Activated naive CD4-positive, alpha-beta T cell treated with anti-CD3 and anti-CD28 coated beads, Interleukin-2, amount 50 U/mL, for 72 hours (primary cell): ENCODE results near the gene ARHGAP8. TPM values are rescaled to one million over a fixed set of nuclear protein-coding genes. Genes with fewer than 3 reads are reported as not detected.
A peak's percentile ranks its signal among the peaks of the same experiment; 100 is the strongest.
"Not testable (repeated sequence)": the region's sequence is repeated elsewhere in the genome, so short reads cannot be mapped to it uniquely, and the experiment has no call there.

Experiments
- ATAC-seq, 2 donors: fragments of 150-1000 bp; cut with Tn5 transposase; 2 replicates each; pipeline ENCODE4 v1.10.0; 2021; ENCODE audit warnings: mild to moderate bottlenecking in 2 of 2, moderate library complexity in 2 of 2
- DNase-seq, 2 donors: peaks; one replicate each; pipeline ENCODE4 v3.0.0; 2021 to 2022; ENCODE audit warnings: low spot score in 2 of 2
- H3K27ac Mint-ChIP-seq, 2 donors: one replicate each; pipeline ENCODE4 v1.8.0; 2022; ENCODE audit warnings: mild to moderate bottlenecking in 2 of 2, mixed read lengths in 2 of 2
- H3K36me3 Mint-ChIP-seq, 2 donors: one replicate each; pipeline ENCODE4 v1.8.0; 2022; ENCODE audit warnings: mixed read lengths in 2 of 2
- H3K9me3 Mint-ChIP-seq, 2 donors: one replicate each; pipeline ENCODE4 v1.8.0; 2022; ENCODE audit warnings: mixed read lengths in 2 of 2
- total RNA-seq, 2 donors: library from RNA; stranded (reverse); gene quantifications; one replicate each; pipeline ENCODE4 v1.2.3, GENCODE V29; 2022

The ARHGAP8 gene
- total RNA-seq, 2 donors from 2014 or later = 2.4 to 6.5 TPM

- no peaks in the 10 kb centered on the region for H3K36me3 Mint-ChIP-seq
- H3K9me3 Mint-ChIP-seq = no peaks in the 10 kb centered on the region
- no peak for ATAC-seq
- DNase-seq = peak in 1 of 2 donors; percentile 28
- no peak overlapping the region for H3K27ac Mint-ChIP-seq
Measured at GRCh38 chr22:44888491-44889254, 136.3 kb downstream of the ARHGAP8 start.

- no peak for ATAC-seq
- Mint-ChIP-seq H3K27ac (no peak overlapping the region), H3K9me3 (no peaks in the 10 kb centered on the region), H3K36me3 (no peaks in the 10 kb centered on the region)
- DNase-seq = peak in 1 of 2 donors; percentile 2
Measured at GRCh38 chr22:44889255-44889878, 137.0 kb downstream of the ARHGAP8 start.

GRCh38 chr22:44890416-44891292, 138.3 kb downstream of the ARHGAP8 start:
- ATAC-seq = no peak
- Mint-ChIP-seq H3K36me3 (no peaks in the 10 kb centered on the region), H3K27ac (peak overlapping the region in 1 of 2 donors; percentile 9), H3K9me3 (no peaks in the 10 kb centered on the region)
- DNase-seq = peak in 1 of 2 donors; percentile 39

GRCh38 chr22:44891293-44891747, 138.9 kb downstream of the ARHGAP8 start:
- Mint-ChIP-seq H3K9me3 (no peaks in the 10 kb centered on the region), H3K36me3 (no peaks in the 10 kb centered on the region), H3K27ac (peak overlapping the region in 1 of 2 donors; percentile 9)
- DNase-seq (no peak), ATAC-seq (no peak)

- ATAC-seq (no peak), DNase-seq (no peak)
Measured at GRCh38 chr22:44891791-44892190, 139.4 kb downstream of the ARHGAP8 start.

GRCh38 chr22:44892243-44892642, 139.9 kb downstream of the ARHGAP8 start:
- peak in 1 of 2 donors; percentile 34 for DNase-seq
- ATAC-seq = no peak
- Mint-ChIP-seq H3K9me3 (no peaks in the 10 kb centered on the region), H3K27ac (peak overlapping the region in 1 of 2 donors; percentile 50), H3K36me3 (no peaks in the 10 kb centered on the region)

More at GRCh38 chr22:44891791-44892190, 139.4 kb downstream of the ARHGAP8 start:
- Mint-ChIP-seq H3K9me3 (no peaks in the 10 kb centered on the region), H3K27ac (peak overlapping the region in 1 of 2 donors; percentile 9), H3K36me3 (no peaks in the 10 kb centered on the region)

- peak in 1 of 2 donors; percentile 34 for DNase-seq
- no peak overlapping the region for H3K27ac Mint-ChIP-seq
- ATAC-seq = no peak
- no peaks in the 10 kb centered on the region for H3K9me3 Mint-ChIP-seq
- H3K36me3 Mint-ChIP-seq = no peaks in the 10 kb centered on the region
Measured at GRCh38 chr22:44892803-44893730, 140.7 kb downstream of the ARHGAP8 start.

- H3K36me3 Mint-ChIP-seq = no peaks in the 10 kb centered on the region
- H3K27ac Mint-ChIP-seq = no peak overlapping the region
- DNase-seq (no peak), ATAC-seq (no peak)
- no peaks in the 10 kb centered on the region for H3K9me3 Mint-ChIP-seq
Measured at GRCh38 chr22:44893731-44894080, 141.3 kb downstream of the ARHGAP8 start.

- Mint-ChIP-seq H3K27ac (no peak overlapping the region), H3K36me3 (no peaks in the 10 kb centered on the region), H3K9me3 (no peaks in the 10 kb centered on the region)
- DNase-seq (peak in 1 of 2 donors; percentile 11), ATAC-seq (no peak)
Measured at GRCh38 chr22:44894321-44894720, 141.9 kb downstream of the ARHGAP8 start.

GRCh38 chr22:44894782-44895181, 142.4 kb downstream of the ARHGAP8 start:
- ATAC-seq = no peak
- peak overlapping the region in 1 of 2 donors; percentile 68 for H3K27ac Mint-ChIP-seq
- no peaks in the 10 kb centered on the region for H3K9me3 Mint-ChIP-seq
- H3K36me3 Mint-ChIP-seq = no peaks in the 10 kb centered on the region
- peak in 1 of 2 donors; percentile 44 for DNase-seq

GRCh38 chr22:44895296-44896055, 143.1 kb downstream of the ARHGAP8 start:
- Mint-ChIP-seq H3K27ac (no peak overlapping the region), H3K9me3 (no peaks in the 10 kb centered on the region), H3K36me3 (no peaks in the 10 kb centered on the region)
- peak in 1 of 2 donors; percentile 4 for DNase-seq
- no peak for ATAC-seq

GRCh38 chr22:44898236-44898635, 145.9 kb downstream of the ARHGAP8 start:
- peaks cover 0 to 6% of the 10 kb centered on the region in 2 donors for H3K36me3 Mint-ChIP-seq
- no peak for ATAC-seq
- no peak overlapping the region for H3K27ac Mint-ChIP-seq
- peak in 1 of 2 donors; percentile 4 for DNase-seq
- H3K9me3 Mint-ChIP-seq = peaks cover 9 to 10% of the 10 kb centered on the region in 2 donors

GRCh38 chr22:44901301-44901700, 148.9 kb downstream of the ARHGAP8 start:
- no peak for DNase-seq
- no peak for ATAC-seq
- H3K9me3 Mint-ChIP-seq = peaks cover 9 to 10% of the 10 kb centered on the region in 2 donors
- H3K27ac Mint-ChIP-seq = no peak overlapping the region
- H3K36me3 Mint-ChIP-seq = peaks cover 0 to 6% of the 10 kb centered on the region in 2 donors

- not testable (repeated sequence) for ATAC-seq, H3K9me3 Mint-ChIP-seq, H3K27ac Mint-ChIP-seq, H3K36me3 Mint-ChIP-seq, DNase-seq
Measured at GRCh38 chr22:44903164-44903563, 150.8 kb downstream of the ARHGAP8 start.

- H3K36me3 Mint-ChIP-seq, ATAC-seq, DNase-seq, H3K27ac Mint-ChIP-seq, H3K9me3 Mint-ChIP-seq: not testable (repeated sequence)
Measured at GRCh38 chr22:44904492-44905152, 152.2 kb downstream of the ARHGAP8 start.
